Measurements from ENCODE around the gene TRAF2.

DNA sequence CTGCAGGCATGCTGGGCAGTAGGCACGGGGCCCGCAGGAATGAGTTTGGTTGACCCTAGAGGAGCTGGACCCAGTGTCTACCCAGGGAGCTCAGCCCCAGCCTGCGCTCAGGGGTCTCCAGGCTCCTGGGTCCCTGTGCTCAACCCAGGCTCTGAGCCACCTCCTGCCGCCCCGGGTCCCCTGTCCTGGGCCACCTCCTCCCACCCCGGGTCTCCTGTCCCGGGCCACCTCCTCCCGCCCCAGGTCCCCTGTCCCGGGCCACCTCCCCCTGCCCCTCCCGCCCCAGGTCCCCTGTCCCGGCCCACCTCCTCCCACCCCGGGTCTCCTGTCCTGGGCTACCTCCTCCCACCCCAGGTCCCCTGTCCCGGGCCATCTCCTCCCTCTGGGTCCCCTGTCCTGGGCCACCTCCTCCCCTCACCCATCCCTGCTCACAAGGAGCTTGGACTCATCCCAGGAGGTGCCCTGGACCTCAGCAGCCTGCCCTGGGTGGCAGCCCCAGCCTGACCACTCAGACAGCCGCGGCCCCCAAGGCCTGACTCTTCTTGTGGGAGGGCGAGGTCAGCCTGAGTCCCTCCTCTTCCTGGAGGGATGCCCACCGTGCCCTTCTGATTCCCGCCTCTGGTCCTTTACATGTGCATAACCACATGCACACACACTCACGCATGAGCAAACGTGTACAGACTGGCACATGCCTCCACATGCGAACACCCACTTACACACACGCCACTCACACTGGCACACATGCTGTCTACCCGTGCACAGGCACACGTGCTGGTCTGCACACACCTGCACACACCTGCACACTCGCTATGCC is 68.2 kb downstream of the TRAF2 start:
- no peak for TF ChIP-seq CTCF (IDR thresholded peaks at IDR 0.05)
- no peak for TF ChIP-seq POLR2A (IDR thresholded peaks at IDR 0.05)

Data from right lobe of liver (tissue), 4 donors.